ENCODE results near the gene SLC25A15.
"Not testable (repeated sequence)": the region's sequence is repeated elsewhere in the genome, so short reads cannot be mapped to it uniquely, and the experiment has no call there.

SLC25A15 gene

DNA sequence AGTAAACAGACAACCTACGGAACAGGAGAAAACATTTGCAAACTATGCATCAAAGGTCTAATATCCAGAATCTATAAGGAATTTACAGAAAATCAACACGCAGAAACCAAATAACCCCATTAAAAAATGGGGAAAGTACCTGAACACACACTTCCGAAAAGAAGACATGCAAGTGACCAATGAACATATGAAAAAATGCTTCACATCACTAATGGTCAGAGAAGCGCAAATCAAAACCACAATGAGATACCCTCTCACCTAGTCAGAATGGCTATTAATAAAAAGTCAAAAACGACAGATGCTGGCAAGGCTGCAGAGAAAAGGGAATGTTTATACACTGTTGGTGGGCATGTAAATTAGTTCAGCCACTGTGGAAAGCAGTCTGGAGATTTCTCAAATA is 29.5 kb downstream of the SLC25A15 start:
- DNase-seq, result no peak

DNA sequence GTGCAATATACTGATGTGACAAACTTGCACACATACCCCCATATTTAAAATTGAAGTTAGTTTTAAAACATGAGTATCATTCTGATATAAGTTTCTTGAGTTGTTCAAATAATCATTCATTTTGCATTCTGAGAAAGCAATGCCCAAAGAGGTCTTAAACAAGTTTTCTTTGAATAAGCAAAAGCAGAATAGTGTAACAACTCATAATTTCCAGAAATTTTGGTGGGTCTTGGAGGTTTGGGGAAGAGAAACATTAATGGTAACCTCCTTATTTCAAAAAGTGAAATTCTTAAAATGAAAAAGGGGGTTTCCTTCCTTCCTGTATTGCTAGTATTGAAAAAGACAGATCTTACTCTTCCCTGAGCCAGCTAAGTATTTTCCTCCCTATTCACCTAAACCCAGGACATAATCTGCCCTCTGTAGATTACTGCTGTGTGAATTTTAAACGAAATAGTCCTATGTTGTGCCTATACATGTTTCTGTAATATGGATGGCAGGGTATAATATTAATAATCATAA is 30.4 kb downstream of the SLC25A15 start:
- DNase-seq, result no peak

DNA sequence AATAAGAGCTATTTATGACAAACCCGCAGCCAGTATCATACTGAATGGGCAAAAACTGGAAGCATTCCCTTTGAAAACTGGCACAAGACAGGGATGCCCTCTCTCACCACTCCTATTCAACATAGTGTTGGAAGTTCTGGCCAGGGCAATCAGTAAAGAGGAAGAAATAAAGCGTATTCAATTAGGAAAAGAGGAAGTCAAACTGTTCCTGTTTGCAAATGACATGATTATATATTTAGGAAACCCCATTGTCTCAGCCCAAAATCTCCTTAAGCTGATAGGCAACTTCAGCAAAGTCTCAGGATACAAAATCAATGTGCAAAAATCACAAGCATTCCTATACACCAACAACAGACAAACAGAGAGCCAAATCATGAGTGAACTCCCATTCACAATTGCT is 50.3 kb downstream of the SLC25A15 start:
- not testable (repeated sequence) for DNase-seq

DNA sequence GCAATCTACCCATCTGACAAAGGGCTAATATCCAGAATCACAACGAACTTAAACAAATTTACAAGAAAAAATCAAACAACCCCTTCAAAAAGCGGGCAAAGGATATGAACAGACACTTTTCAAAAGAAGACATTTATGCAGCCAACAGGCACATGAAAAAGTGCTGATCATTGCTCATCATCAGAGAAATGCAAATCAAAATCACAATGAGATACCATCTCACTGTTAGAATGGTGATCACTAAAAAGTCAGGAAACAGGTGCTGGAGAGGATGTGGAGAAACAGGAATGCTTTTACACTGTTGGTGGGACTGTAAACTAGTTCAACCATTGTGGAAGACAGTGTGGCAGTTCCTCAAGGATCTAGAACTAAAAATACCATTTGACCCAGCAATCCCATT is 51.5 kb downstream of the SLC25A15 start:
- not testable (repeated sequence) for DNase-seq
